22Rv1 (cell line): ENCODE measurements around the gene CLEC16A.

Experiments used
- ZFX ChIP-seq: fragments of 450-650 bp; IDR thresholded peaks from 2 replicates; pipeline ENCODE4 v1.6.1; 2017; ENCODE audit warnings: antibody characterized with exemption, borderline replicate concordance
- TF ChIP-seq, protein P1 (sequence below): fragments of 450-650 bp; IDR thresholded peaks from 2 replicates; pipeline ENCODE4 v1.5.1; 2017; ENCODE audit warnings: mild to moderate bottlenecking

DNA sequence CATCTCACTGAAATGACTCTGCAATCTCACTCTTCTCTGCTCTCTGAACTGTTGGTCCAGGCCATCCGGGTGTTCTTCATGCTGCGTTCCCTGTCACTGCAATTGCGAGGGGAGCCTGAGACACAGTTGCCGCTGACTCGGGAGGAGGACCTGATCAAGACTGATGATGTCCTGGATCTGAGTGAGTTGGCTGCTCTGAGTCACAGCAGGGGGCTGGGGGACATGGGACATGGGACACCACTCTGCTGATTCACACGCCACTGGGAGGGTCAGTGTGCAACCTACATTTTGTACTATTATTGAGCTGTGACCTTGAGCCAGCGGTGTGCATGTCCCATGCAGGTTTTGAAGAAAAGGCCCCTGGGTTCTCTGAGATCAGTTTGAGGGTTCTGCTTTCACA, 116.5 kb downstream of the CLEC16A start:
- TF ChIP-seq, protein P1, sequence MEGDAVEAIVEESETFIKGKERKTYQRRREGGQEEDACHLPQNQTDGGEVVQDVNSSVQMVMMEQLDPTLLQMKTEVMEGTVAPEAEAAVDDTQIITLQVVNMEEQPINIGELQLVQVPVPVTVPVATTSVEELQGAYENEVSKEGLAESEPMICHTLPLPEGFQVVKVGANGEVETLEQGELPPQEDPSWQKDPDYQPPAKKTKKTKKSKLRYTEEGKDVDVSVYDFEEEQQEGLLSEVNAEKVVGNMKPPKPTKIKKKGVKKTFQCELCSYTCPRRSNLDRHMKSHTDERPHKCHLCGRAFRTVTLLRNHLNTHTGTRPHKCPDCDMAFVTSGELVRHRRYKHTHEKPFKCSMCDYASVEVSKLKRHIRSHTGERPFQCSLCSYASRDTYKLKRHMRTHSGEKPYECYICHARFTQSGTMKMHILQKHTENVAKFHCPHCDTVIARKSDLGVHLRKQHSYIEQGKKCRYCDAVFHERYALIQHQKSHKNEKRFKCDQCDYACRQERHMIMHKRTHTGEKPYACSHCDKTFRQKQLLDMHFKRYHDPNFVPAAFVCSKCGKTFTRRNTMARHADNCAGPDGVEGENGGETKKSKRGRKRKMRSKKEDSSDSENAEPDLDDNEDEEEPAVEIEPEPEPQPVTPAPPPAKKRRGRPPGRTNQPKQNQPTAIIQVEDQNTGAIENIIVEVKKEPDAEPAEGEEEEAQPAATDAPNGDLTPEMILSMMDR, result no peak
- no peak for TF ChIP-seq ZFX
